K562 (cell line): ENCODE results near the gene NLGN2. TPM values are rescaled to one million over a fixed set of nuclear protein-coding genes. Genes with fewer than 3 reads are reported as not detected.

Experiments used
- ASH1L ChIP-seq: fragments of 450-650 bp; IDR thresholded peaks from 2 replicates; pipeline ENCODE4 v1.6.1; 2018; ENCODE audit warnings: borderline replicate concordance, mild to moderate bottlenecking, low read depth; ENCODE audit not compliant: partially characterized antibody
- HDAC3 ChIP-seq: fragments of 450-650 bp; IDR thresholded peaks from 2 replicates; pipeline ENCODE4 v1.6.1; 2018; ENCODE audit warnings: borderline replicate concordance, mild to moderate bottlenecking, moderate library complexity; ENCODE audit not compliant: partially characterized antibody
- IRF2 ChIP-seq: sonication (generic); formaldehyde crosslinking; IDR thresholded peaks from 2 replicates; pipeline ENCODE4 v1.8.1; 2022; ENCODE audit warnings: mild to moderate bottlenecking, missing genetic modification reagents
- POLR2G ChIP-seq: fragments of 200-400 bp; formaldehyde crosslinking; IDR thresholded peaks from 2 replicates; pipeline ENCODE4 v1.6.1; 2017; ENCODE audit warnings: low read depth, mild to moderate bottlenecking, antibody characterized with exemption, low read length, moderate library complexity
- PYGO2 ChIP-seq: fragments of 450-650 bp; IDR thresholded peaks from 2 replicates; pipeline ENCODE4 v1.6.1; 2016; ENCODE audit warnings: mild to moderate bottlenecking, missing genetic modification characterization, moderate library complexity, missing compliant biosample characterization
- SAFB2 ChIP-seq: fragments of 200-400 bp; formaldehyde crosslinking; IDR thresholded peaks from 2 replicates; pipeline ENCODE4 v1.6.1; 2018; ENCODE audit warnings: borderline replicate concordance, low read length, low read depth, moderate library complexity; ENCODE audit not compliant: severe bottlenecking
- SMARCB1 ChIP-seq: IDR thresholded peaks from 2 replicates; pipeline ENCODE4 v1.6.1; 2011; ENCODE audit warnings: improper control_type of control experiment, low read depth; ENCODE audit not compliant: insufficient read length
- TOE1 ChIP-seq, 2 experiments: fragments of 450-650 bp in 1 of 2; sonication (generic) in 1 of 2; formaldehyde crosslinking in 1 of 2; IDR thresholded peaks; 2 replicates each; pipeline versions ENCODE4 v1.7.1 to v1.8.0; 2016 to 2022; ENCODE audit warnings: borderline replicate concordance in 2 of 2, mild to moderate bottlenecking in 2 of 2, antibody characterized with exemption in 1 of 2, inconsistent platforms in 1 of 2, low read depth in 1 of 2, missing genetic modification reagents in 1 of 2, moderate library complexity in 1 of 2
- ZBTB17 ChIP-seq: fragments of 450-650 bp; formaldehyde crosslinking; IDR thresholded peaks from 2 replicates; pipeline ENCODE4 v1.4.0; 2020; ENCODE audit warnings: mild to moderate bottlenecking
- ZNF143 ChIP-seq: sonication (generic); formaldehyde crosslinking; IDR thresholded peaks from 2 replicates; pipeline ENCODE4 v1.9.0; 2022; ENCODE audit warnings: mild to moderate bottlenecking, missing genetic modification reagents
- ZNF23 ChIP-seq: fragments of 250-450 bp; sonication (Bioruptor Pico); IDR thresholded peaks from 2 replicates; pipeline ENCODE4 v1.4.0; 2020; ENCODE audit warnings: mild to moderate bottlenecking
- ZNF436 ChIP-seq: fragments of 250-450, 450-650 bp; sonication (Bioruptor Pico); formaldehyde crosslinking; IDR thresholded peaks from 2 replicates; pipeline ENCODE4 v1.7.0; 2020; ENCODE audit warnings: mild to moderate bottlenecking
- ZNF785 ChIP-seq: fragments of 250-450 bp; sonication (Bioruptor Pico); IDR thresholded peaks from 2 replicates; pipeline ENCODE4 v1.4.0; 2020; ENCODE audit warnings: mild to moderate bottlenecking
- polyA plus RNA-seq, 8 experiments: library from polyadenylated mRNA; depleted of rRNA in 4 of 8; stranded (reverse) in 5 of 8; unstranded in 3 of 8; fragments of >200 nt; fragmentation: Nextera tagmentation in 2 of 8; fragmentation: Illumina TruSeq in 1 of 8; extraction: Ambion mirVana in 2 of 8; extraction: Trizol in 1 of 8; gene quantifications; 2 replicates each; pipeline versions ENCODE4 v1.2.1 to v1.2.3, GENCODE V29; 2011 to 2014; ENCODE audit warnings: inconsistent platforms in 1 of 8, missing spikeins in 1 of 8
- total RNA-seq, 7 experiments: library from RNA; depleted of rRNA in 6 of 7; stranded (reverse); fragments of >200 nt in 6 of 7; fragmentation: Illumina TruSeq in 2 of 7; extraction: Trizol in 2 of 7; gene quantifications; 2 replicates each; pipeline versions ENCODE4 v1.2.1 to v1.2.3, GENCODE V29; 2011 to 2021; ENCODE audit warnings: low replicate concordance in 1 of 7
- TF ChIP-seq, protein P1 (sequence below): fragments of 250-450 bp; sonication (Bioruptor Pico); IDR thresholded peaks from 2 replicates; pipeline ENCODE4 v1.8.0; 2021; ENCODE audit warnings: moderate library complexity, mild to moderate bottlenecking, inconsistent platforms
- TF ChIP-seq, protein P2 (sequence below): fragments of 250-450 bp; sonication (Bioruptor Pico); IDR thresholded peaks from 2 replicates; pipeline ENCODE4 v1.5.0; 2021
- TF ChIP-seq, protein P3 (sequence below): fragments of 250-450 bp; sonication (Bioruptor Pico); IDR thresholded peaks from 2 replicates; pipeline ENCODE4 v1.8.0; 2021; ENCODE audit warnings: borderline replicate concordance, mild to moderate bottlenecking, moderate library complexity; ENCODE audit not compliant: poor library complexity, severe bottlenecking
- TF ChIP-seq, protein P4 (sequence below): fragments of 250-450 bp; sonication (Bioruptor Pico); IDR thresholded peaks from 2 replicates; pipeline ENCODE4 v1.5.0; 2022; ENCODE audit warnings: mild to moderate bottlenecking
- TF ChIP-seq, protein P5 (sequence below), 2 experiments: fragments of 250-450 bp in 1 of 2; fragments of 450-650 bp in 1 of 2; sonication (Bioruptor Pico) in 1 of 2; IDR thresholded peaks; 2 replicates each; pipeline versions ENCODE4 v1.6.1 to v1.8.0; 2016 to 2021; ENCODE audit warnings: mild to moderate bottlenecking in 2 of 2, moderate library complexity in 2 of 2, missing compliant biosample characterization in 1 of 2, missing genetic modification characterization in 1 of 2
- TF ChIP-seq, protein P6 (sequence below): fragments of 250-450 bp; sonication (Bioruptor Pico); IDR thresholded peaks from 2 replicates; pipeline ENCODE4 v1.9.0; 2021; ENCODE audit warnings: mild to moderate bottlenecking

The NLGN2 gene
- total and polyA plus RNA-seq, 9 of the 15 experiments (the other 6 are each of a cell fraction or from before 2014, with no cell fraction given) = 0.11 to 7.8 (median 0.77) TPM

DNA sequence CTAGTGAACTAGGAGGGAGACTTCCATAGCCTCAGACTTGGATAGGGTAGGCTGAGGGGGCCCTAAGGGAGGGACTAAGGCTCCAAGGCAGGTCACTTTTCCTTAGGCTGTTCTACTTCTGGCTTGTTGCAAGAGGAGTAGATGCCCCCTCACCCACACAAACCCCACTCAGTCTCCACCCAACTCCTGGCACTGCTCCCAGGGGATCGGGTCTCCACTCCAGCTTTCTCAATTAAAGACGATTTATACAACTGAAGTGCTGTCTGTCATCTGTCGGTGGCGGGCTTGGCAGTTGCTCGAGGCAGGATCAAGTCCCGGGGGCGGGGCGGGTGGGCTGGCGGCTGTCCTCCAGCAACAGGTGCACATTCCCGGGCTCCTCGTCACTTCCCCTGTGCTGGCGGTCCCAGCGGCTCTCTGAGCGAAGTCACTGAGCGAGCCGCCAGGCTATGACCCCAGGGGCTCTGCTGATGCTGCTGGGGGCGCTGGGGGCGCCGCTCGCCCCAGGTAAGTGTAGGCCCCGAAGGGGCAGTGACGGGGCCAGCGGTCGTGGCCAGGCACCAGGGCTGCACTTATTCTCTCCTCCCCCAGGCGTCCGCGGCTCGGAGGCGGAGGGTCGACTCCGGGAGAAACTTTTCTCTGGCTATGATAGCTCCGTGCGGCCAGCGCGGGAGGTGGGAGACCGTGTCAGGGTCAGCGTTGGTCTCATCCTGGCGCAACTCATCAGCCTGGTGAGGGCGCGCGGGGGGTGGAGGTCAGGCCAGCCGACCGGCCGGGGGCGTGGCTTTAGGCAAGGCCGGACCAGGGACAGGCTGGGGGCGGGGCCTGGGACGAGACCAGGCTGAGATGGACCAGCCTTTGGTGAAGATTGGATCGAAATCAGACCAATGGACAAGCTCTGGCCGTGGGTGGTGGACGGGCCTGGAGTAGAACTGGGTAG lies 37.3 kb downstream of the NLGN2 start, which contains the start of gene CHRNB1 (continued):
- TF ChIP-seq, protein P1, sequence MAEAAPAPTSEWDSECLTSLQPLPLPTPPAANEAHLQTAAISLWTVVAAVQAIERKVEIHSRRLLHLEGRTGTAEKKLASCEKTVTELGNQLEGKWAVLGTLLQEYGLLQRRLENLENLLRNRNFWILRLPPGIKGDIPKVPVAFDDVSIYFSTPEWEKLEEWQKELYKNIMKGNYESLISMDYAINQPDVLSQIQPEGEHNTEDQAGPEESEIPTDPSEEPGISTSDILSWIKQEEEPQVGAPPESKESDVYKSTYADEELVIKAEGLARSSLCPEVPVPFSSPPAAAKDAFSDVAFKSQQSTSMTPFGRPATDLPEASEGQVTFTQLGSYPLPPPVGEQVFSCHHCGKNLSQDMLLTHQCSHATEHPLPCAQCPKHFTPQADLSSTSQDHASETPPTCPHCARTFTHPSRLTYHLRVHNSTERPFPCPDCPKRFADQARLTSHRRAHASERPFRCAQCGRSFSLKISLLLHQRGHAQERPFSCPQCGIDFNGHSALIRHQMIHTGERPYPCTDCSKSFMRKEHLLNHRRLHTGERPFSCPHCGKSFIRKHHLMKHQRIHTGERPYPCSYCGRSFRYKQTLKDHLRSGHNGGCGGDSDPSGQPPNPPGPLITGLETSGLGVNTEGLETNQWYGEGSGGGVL (CRISPR knock-in tag) = no peak
- TF ChIP-seq ZNF143 = no peak
- TF ChIP-seq, protein P2, sequence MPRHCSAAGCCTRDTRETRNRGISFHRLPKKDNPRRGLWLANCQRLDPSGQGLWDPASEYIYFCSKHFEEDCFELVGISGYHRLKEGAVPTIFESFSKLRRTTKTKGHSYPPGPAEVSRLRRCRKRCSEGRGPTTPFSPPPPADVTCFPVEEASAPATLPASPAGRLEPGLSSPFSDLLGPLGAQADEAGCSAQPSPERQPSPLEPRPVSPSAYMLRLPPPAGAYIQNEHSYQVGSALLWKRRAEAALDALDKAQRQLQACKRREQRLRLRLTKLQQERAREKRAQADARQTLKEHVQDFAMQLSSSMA = no peak
- TF ChIP-seq PYGO2 (tag) = no peak
- TF ChIP-seq, protein P3, sequence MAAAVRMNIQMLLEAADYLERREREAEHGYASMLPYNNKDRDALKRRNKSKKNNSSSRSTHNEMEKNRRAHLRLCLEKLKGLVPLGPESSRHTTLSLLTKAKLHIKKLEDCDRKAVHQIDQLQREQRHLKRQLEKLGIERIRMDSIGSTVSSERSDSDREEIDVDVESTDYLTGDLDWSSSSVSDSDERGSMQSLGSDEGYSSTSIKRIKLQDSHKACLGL (CRISPR knock-in tag) = no peak
- TF ChIP-seq TOE1 (IDR thresholded peaks at IDR 0.05; ENCODE audit: borderline replicate concordance) = no peak
- TF ChIP-seq TOE1 (CRISPR knock-in tag; IDR thresholded peaks at IDR 0.05; ENCODE audit: borderline replicate concordance, low read depth) = no peak
- no peak for TF ChIP-seq ZNF436 (CRISPR knock-in tag)
- no peak for TF ChIP-seq ZNF785 (CRISPR knock-in tag)
- TF ChIP-seq IRF2 = no peak
- TF ChIP-seq, protein P4, sequence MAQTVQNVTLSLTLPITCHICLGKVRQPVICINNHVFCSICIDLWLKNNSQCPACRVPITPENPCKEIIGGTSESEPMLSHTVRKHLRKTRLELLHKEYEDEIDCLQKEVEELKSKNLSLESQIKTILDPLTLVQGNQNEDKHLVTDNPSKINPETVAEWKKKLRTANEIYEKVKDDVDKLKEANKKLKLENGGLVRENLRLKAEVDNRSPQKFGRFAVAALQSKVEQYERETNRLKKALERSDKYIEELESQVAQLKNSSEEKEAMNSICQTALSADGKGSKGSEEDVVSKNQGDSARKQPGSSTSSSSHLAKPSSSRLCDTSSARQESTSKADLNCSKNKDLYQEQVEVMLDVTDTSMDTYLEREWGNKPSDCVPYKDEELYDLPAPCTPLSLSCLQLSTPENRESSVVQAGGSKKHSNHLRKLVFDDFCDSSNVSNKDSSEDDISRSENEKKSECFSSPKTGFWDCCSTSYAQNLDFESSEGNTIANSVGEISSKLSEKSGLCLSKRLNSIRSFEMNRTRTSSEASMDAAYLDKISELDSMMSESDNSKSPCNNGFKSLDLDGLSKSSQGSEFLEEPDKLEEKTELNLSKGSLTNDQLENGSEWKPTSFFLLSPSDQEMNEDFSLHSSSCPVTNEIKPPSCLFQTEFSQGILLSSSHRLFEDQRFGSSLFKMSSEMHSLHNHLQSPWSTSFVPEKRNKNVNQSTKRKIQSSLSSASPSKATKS (CRISPR knock-in tag) = no peak
- TF ChIP-seq ASH1L = no peak
- TF ChIP-seq SAFB2 = no peak
- peak; percentile 96 for TF ChIP-seq ZBTB17 (CRISPR knock-in tag)
- peak; percentile 72 for TF ChIP-seq POLR2G
- TF ChIP-seq HDAC3 = no peak
- no peak for TF ChIP-seq SMARCB1
- no peak for TF ChIP-seq ZNF23 (CRISPR knock-in tag)
- TF ChIP-seq, protein P5, sequence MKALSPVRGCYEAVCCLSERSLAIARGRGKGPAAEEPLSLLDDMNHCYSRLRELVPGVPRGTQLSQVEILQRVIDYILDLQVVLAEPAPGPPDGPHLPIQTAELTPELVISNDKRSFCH (CRISPR knock-in tag; IDR thresholded peaks at IDR 0.05) = no peak
- TF ChIP-seq, protein P5 (tag; IDR thresholded peaks at IDR 0.05) = no peak
- TF ChIP-seq, protein P6, sequence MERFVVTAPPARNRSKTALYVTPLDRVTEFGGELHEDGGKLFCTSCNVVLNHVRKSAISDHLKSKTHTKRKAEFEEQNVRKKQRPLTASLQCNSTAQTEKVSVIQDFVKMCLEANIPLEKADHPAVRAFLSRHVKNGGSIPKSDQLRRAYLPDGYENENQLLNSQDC (CRISPR knock-in tag) = no peak
